ENCODE results near the gene P2RX2.

P2RX2 gene

DNA sequence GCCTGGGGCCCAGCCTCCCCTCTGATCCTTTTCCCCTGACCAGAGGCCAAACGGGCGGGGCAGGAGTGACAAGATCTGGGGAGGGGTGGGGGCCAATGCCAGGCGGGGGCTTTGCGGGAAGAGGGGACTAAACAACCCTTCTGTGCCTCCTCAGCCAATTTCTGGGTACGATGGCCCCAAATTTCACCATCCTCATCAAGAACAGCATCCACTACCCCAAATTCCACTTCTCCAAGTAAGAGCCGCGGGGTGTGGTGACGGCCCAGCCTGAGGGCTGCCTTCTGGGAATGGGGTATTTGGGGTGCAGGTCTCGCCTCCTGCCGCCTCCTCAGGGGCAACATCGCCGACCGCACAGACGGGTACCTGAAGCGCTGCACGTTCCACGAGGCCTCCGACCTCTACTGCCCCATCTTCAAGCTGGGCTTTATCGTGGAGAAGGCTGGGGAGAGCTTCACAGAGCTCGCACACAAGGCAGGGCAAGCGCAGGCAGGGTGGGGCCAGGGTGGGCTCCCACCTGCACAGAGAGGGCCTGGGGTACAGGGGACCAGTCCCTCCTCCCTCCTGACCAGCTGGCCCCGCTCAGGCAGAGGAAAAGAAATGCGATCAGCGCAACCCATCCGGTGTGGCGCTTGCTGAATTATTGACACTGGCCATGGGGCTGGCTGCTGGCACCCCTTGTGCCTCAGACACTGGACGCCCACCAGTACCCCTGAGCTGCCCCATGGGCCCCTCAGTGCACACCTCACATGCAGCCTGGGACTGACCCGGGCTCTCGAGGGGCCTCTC, 1.7 kb downstream of the P2RX2 start:
- no peak for DNase-seq (ENCODE audit: low read depth)

DNA sequence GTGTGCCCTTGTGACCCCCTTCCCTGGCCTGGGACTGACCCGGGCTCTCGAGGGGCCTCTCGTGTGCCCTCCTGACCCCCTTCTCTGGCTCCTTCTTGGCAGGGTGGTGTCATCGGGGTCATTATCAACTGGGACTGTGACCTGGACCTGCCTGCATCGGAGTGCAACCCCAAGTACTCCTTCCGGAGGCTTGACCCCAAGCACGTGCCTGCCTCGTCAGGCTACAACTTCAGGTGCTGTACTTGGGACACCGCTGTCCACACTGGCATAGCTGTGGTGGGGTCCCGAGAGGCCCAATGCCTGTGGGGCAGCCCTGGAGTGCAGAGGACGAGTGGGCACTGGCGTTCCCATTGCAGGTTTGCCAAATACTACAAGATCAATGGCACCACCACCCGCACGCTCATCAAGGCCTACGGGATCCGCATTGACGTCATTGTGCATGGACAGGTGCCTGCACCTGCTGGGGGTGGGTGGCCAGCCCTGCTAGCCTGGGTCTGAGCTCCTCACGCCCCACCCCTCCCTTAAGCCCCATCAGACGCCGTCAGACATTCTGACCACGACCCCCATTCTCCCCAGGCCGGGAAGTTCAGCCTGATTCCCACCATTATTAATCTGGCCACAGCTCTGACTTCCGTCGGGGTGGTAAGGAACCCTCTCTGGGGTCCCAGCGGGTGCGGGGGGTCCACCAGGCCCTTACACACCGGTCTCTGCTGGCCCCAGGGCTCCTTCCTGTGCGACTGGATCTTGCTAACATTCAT, 2.5 kb downstream of the P2RX2 start:
- no peak for DNase-seq (ENCODE audit: low read depth)

DNA sequence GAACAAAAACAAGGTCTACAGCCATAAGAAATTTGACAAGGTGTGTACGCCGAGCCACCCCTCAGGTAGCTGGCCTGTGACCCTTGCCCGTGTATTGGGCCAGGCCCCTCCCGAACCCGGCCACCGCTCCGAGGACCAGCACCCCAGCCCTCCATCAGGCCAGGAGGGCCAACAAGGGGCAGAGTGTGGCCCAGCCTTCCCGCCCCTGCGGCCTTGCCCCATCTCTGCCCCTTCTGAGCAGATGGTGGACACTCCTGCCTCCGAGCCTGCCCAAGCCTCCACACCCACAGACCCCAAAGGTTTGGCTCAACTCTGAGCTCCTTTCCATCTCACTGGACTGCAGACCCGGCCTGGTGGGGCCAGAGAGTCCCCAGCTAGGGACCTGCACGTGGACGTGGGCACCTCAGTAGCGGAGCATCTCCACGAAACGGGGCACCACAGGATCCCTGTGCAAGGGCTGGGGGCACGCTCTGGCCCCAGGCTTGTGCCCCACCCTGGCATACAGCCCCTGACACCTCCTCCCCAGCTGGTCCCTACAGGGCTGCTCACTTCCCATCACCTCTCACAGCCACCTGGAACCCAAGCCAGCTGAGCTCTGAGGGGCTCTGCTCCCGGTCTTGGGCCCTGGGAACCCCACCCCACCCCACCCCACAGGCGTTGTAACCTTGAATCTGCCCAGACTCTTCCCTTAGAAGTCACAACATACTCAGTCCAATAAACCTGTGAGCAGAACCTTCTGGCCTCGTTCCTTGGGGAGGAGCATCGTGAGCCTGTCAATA, 3.3 kb downstream of the P2RX2 start:
- DNase-seq (ENCODE audit: low read depth), result no peak

DNA sequence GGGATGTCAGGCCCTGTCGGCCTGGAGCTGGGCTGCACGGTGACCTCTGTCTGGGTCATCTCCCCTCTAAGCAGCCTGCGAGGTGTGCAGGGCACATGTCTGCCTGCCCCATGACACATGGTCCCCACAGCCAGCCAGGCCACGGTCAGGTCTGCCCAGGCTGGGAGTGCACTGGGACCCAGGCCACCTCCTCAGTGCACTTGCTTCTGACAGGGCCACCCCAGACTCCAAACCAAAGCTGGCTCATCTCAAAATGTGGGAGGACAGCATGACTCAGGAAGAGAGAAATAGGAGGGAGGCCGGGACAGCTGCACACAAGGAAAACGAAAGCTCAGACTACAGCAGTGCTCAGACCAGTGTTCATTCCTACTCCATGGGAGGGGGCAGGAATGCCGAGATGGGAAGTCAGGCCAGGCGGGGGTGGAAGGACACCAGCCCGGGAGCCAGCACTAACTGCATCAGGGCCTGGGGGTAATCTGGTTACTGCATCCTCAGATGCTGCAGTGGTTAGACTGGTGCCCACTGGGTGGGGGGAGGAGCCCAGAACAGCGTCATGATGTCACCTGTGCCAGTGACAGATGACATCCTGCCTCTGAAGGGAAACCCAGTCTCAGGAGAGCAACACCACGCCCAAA, 4.0 kb downstream of the P2RX2 start:
- peak; percentile 42 for DNase-seq (ENCODE audit: low read depth)

DNA sequence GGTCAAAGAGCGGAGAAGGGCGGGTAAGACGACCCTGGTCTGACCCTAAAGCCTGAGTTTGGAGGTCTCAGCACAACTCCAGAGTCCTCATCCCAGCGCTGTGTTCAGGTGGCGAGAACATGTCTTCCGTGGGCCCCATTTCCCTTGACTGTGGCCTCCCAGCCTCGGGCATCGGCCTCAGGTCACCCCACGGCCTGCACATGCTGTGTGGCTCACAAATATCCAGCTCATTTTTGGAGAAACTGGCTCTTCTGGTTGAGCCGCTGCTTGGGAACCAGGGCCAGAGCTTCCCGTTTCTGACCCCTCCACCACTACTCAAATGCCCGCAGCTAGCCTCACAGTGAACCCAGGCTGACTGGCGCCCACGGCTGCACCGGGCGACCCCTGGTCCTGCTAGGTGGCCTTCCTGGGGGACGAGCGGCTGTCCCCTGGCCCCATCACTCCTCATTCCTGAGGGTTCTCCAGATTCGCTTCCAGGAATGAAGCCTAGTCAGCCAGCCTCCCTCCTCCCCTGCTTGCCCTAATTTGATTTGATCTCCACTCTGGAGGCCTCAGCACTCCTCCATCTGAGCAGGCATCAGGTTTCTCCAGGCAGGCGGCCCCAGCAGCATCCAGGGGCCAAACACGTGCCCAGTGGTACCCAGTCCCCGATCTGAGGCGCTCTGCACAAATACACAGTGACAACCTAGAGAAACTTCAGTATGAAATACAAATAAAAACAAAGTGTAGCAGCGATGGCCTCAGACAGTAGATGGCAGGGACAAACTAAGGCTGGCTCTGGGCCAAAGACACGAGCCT, 4.7 kb downstream of the P2RX2 start:
- no peak for DNase-seq (ENCODE audit: low read depth)

DNA sequence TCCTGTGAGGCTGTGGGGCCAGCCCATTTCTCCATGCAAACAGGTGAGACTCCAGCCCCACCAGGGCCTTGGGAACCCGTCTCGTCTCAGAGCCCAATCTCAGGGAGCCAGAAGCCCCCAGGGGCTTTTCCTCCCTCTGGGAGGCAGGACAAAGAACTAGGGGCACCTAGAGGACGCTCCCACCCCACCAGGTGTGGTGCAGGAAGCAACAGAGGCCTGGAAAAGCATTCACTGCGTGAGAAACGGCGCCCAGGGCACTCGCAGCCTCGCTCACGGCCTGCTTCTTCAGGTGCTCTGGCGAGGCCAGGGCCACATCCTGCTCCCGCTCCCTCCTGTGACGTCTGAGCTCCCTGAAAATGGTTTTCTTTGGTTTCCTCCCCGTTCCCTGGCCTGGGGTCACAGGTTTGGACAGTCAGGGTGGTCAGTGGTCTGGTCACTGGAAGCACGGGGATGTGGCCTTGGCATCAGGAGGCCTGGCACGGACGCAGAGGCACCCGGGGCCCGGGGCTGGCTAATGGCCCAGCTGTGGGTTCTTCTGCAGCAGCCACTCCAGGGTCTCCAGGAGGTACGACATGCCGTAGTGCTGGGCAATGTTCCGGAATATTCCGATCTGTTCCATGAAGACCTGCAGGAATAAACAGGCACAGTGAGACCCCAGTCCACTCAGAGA, 5.7 kb downstream of the P2RX2 start:
- DNase-seq (ENCODE audit: low read depth), result no peak

DNA sequence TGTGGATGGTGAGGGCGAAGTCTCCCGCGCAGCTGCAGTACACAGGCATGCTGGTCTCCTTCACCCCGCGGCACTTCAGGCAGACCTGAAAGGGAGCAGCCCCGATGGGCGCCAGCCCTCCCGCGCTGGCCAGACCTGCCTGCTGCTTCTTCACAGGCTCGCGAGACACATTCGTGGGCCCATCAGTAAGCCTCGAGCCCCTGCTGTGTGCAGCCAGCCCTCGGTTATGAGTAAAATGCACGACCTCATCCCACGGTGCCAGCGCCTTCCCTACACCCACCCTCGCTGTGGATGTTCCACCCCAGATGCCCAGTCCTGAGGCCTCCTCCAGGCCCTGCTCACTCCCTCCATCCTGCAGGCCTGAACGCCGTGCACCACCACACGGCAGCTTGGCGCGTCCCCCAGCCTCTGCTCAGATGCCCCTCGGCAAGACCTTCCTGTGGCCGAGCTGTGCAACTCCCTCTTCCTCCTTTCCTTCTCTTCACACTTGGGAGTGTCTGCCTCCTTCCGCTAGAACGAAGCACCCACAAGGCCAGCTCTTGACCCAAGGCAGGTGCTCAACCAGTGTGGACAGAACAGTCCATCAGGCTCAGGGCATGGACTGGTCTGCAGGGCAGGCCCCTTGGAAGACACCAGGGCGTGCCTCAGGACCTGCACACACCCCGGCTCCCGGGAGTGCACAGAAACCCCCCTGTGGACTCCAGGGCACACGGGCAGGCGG, 6.5 kb downstream of the P2RX2 start:
- no peak for DNase-seq (ENCODE audit: low read depth)

DNA sequence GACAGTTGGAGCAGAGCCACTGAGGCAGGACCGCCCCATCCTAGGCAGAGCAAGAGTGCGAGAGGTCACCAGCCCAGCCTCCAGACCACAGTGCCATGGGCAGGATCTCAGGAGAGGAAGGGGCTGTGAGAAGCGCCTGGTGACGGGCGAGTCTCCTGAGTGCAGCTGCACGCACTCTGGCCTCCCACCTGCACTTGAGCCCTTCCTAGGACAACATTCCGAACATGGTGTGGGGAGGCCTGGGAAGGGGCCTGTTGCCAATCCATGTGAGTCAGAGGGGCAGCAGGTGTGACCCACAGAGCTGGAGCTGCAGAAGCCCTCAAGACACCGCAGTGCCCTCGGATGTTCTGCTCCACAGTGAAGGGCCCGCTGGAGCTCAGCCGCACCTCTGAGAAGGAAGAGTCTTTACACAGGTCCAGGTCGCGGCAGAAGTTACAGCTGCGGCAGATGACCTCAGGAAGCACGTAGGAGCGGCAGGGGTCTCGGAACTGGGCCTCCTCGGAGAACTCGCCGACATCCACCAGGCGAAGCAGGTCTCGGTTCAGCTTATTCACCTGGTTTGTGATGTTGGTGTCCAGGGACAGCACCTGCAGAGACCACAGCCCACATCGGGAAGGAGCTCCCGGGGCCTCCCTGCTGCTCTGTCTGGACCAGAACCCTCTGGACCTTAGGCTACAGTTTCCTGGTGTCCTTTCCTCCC, 7.3 kb downstream of the P2RX2 start:
- DNase-seq (ENCODE audit: low read depth), result no peak

DNA sequence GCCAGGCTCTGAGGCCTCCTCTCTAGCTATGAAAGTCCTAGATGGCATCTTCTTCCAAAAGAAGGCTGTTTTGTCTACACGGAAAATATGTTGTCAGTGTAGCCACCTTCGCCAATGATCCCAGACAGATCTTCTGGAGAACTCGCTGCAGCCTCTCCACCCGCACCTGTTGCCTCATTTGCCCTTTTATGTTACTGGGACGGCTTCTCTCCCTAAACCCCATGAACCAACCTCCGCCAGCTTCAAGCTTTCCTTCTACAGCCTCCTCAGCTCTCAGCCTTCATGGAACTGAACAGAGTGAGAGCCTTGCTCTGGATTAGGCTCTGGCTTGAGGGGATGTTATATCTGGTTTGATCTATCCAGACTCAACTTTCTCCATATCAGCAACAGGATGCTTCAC, 10.8 kb downstream of the P2RX2 start:
- no peak for DNase-seq (ENCODE audit: low read depth)

DNA sequence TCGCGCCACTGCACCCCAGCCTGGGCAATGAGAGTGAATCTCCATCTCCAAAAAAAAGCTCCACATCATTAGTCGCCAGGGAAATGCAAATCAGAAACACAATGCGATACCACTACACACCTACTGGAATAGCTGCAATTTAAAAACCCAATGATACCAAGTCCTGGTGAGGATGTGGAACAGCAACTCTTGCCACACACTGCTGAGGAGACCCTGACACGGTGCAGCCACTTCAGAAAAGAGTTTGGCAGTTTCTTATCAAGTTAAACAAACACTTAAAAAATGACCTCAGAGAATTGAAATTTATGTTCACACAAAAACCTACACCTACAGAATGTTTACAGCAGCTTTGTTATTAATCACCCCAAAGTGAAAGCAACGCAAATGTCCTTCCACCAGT, 12.1 kb downstream of the P2RX2 start:
- no peak for DNase-seq (ENCODE audit: low read depth)

DNA sequence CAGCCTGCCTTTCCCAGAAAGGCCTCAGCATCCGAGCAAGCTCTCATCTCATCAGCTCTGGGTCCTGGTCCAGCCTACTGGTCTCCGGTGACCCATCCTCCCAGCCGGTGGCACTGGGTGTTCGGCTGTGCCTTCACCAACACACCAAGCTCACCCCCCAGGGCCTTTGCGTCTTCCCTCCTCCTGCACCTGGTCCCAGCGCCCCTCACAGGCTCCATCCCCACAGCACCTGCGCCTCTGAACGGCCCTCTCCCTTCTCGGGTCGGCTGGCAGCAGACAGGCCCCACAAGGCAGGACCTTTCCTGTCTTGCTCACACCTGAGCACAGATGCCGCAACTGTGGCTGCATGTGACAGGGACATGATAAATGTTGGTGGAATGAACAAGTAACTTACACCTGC, 13.1 kb downstream of the P2RX2 start:
- no peak for DNase-seq (ENCODE audit: low read depth)

DNA sequence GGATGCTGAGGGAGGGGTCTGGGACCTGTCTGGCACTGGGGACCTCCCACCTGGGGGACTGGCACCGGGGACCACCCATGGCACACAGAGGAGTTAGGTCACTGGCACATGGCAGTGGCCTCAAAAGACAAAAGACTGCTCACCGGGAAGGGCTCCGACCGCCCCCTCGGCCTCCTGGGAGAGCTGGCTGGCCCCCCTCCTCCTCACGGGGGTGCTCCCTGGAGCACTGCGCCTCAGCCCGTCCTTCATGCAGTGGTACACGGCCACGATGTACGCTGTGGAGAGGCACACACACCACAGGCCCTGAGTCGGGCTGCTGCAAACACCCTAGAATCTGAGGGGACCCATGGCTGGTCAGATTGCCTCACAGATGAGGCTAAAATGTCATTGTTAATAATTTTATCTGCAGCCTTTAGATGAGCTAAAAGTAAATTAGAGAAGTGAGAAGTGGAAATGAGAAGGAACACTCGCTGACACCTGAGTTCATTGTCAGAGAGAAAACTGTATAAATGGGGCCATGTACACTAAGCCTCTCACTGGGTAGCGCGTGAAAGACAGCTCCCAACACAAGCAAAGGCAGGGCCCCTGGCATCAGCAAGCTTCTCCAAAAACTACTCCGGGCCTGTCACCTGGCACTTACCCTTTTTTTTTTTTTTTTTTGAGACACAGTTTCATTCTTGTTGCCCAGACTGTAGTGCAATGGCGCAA, 14.1 kb downstream of the P2RX2 start:
- DNase-seq (ENCODE audit: low read depth), result no peak

DNA sequence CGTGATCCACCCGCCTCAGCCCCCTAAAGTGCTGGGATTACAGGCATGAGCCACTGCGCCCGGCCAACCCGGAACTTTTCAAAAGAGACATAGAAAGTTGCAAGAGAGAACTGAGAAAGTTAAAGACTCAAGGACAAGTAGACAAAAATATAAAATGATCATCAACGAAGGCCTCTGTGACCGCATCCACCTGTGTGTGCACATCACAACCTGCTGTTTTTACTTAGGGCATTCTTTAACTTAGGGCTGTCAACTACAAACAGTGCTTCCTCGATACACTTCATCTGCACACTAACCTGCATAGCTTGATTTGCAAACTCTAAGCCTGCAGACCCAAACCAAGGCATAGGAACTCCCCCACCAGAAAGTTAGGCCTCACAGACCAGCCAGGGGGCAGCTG, 14.8 kb downstream of the P2RX2 start:
- no peak for DNase-seq (ENCODE audit: low read depth)

DNA sequence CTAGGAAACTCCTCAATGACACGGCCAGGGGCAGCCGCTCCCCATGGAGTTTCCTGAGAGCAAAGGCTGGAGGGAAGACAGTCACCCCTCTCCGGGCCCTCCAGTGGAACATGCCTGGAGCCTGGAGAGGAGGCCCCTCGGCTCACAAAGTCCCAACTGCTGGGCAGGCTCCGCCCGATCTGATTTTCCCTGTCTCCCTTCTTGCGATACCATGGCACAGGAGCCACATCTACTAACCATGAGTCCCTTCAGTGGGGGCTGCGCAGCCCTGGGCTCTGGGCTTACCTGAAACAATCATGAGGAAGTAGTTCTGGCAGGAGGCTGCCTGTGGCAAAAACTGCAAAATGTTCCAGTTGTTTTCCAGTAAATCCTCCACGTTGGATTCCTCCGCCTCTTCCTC, 15.3 kb downstream of the P2RX2 start:
- DNase-seq (ENCODE audit: low read depth), result no peak

DNA sequence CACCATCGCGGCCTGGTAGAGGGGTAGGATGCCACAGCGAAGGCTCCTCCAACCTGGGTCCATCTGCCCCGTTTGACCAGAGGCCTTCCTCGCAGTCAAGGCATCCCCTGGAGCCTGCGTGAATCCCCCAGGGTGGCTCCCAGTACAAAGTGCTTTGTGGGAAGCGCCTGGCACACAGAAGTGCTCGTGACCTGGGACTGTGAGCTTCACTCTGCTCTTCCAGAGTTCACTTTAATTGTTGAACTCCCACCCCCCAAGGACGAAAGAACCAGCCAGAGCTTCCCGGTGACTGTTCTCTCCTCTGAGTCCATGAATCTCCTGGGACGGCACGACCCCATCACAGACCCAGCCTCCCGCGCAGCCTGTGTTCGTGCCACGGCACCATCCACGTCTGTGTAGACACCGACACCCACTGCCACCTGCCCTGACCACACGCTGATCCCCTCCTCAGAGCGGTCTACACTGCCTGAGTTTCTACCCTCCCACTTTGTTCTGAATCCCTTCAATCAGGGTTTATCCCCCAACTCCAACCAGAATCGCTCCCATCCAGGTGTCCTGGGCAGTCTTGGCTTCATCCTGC, 15.9 kb downstream of the P2RX2 start:
- DNase-seq (ENCODE audit: low read depth), result no peak

DNA sequence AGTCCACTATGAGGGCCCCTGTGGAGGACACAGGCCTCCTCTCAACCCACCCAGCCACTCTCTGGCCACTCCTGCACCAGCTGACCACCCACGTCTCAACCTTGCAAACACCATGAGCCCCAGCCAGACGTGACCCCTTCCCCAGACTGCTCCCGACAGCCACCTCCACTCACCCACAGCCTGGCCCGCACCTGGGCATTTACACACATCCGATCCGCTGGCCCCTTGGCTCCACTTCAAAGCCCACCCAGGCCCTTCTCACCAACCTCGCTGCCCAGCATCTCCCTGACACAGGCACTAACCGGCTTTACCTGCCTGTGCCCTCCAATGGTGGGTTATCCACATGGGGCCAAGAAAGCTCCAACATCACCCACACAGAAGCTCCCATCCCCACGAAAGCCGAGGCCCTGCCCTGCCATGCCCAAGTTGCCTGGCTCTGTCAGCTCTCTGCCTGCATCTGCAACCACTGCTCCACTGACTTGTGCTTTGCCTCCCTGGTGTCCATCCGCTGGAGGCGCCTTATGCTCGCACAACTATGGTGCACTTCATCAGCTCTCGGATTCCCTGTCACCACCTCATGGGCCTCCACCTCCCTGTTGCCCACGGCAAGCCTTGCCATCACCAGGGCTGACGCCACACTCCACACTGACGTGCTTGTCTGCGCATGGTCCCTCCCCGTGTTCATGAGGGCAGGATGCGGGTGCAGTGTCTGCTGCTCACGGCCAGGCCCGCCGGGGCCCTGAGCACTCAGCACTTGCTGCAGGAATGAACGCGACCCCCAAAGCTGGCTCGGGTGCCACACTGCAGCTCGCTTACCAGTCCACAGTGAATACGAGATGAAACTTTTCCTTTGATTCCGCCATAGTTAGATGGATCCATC, 16.7 kb downstream of the P2RX2 start:
- no peak for DNase-seq (ENCODE audit: low read depth)

DNA sequence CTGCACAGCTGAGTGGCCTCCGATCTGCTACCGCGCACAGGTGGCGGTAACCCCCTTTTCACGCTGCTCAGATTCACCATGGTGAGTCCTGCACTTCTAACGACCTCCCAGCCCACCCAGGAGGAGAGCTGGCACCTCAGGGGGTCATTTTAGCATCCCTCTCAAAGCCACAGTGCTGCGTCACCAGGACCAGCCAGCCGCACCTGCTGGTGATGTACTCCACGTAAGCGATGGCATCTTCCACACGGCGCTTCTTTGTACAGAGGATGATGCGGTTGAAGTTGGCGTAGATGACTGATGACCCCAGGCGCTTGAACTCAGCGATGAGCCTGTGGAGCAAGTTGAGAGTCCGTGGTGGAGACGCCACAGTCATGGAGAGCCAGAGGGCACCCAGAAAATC, 19.2 kb downstream of the P2RX2 start:
- DNase-seq (ENCODE audit: low read depth), result no peak
